GM19463 (cell line): Measurements from ENCODE around the gene RPRD1B.
A peak's percentile ranks its signal among the peaks of the same experiment; 100 is the strongest.

Experiments
- ATAC-seq: cut with Tn5 transposase; IDR thresholded peaks from one replicate; pipeline ENCODE4 v1.9.1; 2021; ENCODE audit warnings: mild to moderate bottlenecking, moderate library complexity; ENCODE audit not compliant: unreplicated experiment

RPRD1B gene, protein sequence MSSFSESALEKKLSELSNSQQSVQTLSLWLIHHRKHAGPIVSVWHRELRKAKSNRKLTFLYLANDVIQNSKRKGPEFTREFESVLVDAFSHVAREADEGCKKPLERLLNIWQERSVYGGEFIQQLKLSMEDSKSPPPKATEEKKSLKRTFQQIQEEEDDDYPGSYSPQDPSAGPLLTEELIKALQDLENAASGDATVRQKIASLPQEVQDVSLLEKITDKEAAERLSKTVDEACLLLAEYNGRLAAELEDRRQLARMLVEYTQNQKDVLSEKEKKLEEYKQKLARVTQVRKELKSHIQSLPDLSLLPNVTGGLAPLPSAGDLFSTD

DNA sequence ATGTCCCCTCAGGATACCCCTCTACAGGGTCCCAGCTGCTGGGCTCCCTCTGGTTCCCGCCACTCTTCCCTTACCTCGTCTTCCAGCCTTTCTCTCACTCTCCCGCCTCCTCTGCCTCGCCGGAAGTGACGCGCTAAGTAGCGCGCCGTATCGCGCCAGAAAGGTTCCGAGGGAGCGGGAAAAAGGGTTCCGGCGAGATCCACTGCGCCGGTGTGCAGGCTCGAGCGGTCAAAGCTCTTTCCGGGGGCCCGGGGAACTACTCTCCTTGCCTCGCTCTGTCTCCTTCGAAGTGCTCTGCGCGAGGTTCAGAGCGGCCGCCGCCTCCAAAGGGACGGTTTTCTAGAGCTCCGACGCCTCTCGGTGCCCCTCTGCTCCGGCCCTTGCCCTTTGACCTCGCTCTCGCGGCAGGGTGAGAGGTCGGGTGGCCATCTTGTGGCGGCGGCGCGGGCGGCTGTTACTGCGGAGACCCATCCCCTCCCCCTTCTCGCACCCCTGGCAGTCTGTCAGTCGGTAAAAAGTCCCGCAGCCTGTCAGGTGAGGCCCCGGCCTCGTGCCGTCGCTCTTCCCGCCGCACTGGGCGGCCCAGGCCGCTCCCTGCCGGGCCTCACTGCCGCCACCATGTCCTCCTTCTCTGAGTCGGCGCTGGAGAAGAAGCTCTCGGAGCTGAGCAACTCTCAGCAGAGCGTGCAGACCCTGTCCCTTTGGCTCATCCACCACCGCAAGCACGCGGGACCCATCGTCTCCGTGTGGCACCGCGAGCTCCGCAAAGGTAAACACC lies at the start of gene RPRD1B, which contains the start of gene TTI1:
TSS of gene RPRD1B (plus strand) at position 417 of the 778 bp plus-strand sequence. CDS start at position 619, 202 bp downstream.
TSS of gene TTI1 (minus strand) at position 127 of the 778 bp plus-strand sequence. CDS start 19,640 bp downstream, outside the sequence.
- ATAC-seq, result peak; percentile 80

DNA sequence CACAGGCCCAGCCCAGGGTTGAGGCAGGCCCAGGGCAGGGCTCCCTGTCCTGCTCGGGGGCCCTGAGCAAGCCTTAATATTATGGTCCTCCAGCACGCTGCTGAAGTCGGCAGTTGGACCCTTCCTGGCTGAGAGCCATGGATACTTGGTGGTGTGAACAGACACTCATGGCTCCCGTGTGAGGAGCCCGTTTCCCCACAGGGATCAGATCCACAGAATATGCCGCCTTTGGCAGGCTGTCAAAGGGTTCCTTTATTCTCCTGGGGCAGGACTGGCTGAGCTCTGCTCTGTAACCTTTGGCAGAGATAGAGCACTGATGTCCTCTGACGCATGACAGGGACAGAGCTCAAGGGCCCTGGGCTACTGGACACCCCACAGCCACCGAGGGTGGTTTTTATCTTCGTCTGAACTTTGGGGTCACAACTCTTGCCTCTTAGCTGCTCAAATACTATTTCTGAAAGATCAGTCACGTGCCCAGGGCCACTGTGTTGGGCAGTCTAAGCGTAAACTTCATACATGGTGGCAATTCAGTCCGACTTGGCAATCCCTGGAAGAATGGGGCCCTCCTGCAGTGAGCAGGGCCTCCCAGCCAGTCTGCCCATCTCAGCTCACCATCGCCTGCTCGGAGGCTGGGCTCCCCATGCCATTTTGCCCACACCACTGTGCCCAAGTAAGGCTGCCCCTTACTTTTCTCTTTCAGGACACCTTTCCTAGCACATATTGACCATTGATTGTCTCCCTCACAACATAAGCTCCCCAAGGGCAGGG lies 49.3 kb upstream of the RPRD1B start:
- no peak for ATAC-seq

DNA sequence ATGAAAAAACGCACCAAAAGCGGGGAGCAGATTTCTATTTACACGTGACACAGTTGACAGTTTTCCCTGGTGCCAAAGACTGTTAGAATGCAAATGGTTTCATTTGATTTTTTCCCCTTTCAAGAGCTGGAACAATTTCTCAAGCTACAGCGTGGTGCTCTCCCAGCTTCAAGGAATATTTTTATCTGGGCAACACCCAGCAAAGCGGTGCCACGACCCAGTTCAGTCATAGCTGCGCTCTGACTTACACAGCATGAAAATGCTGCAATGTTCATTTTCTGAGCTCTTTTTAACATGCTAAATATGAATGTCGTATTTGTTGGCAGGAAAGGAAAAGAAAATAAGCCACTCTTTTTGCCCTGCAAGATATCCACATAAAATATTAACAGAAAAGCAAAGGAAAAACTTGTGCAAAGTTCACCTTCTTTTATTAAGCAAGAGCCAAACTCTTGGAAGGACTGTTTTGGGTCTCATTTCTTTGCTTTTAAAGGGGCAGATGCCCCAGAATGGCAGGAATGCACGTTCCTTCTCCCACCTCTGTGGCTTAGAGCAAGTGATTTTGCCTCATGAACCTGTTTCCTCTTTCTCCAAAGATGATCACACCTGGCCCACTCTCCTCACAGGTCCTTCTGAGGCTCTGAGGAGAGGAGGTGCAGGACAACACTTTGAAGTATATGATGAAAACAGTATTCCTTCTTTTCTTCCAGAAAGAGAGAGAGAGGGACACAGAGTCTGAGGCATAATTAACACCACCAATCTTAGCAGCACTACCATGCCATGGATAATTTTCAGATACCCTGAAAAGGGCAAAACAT lies 47.3 kb upstream of the RPRD1B start:
- ATAC-seq, result no peak

- ATAC-seq, result no peak
Measured at GRCh38 chr20:37986873-37987601, 46.5 kb upstream of the RPRD1B start.

GRCh38 chr20:37987602-37988290 lies 45.8 kb upstream of the RPRD1B start:
- no peak for ATAC-seq

DNA sequence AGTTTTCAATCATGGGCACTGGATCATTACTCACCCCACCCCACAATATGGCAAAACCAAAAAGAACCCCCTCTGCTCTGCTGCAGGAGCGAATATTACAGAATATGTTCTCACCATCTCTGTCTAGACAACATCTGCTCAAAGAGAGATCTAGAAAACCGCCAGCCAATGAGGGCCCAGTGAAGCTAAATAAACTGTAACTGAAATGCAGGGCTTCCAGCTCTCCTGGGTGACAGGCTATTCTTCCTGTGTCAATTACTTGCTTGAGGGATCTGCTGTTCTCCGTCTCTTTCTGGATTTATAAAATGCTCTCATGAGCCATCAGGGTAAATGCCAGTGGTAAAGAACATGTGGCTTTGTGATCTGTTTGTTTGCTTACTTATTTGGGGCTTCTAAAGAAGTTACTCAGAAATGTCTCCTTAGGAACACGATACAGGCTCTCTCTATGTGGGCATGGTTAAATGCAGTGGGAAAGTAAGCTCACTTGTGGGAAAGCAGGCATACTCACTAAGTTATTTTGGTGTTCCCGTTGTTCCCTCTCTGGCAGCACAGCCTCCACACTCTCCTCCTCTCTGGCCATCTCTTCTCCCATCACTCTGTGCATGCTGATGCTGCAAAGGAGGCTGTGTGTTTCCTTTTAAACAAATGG lies 45.1 kb upstream of the RPRD1B start:
- ATAC-seq, result no peak

DNA sequence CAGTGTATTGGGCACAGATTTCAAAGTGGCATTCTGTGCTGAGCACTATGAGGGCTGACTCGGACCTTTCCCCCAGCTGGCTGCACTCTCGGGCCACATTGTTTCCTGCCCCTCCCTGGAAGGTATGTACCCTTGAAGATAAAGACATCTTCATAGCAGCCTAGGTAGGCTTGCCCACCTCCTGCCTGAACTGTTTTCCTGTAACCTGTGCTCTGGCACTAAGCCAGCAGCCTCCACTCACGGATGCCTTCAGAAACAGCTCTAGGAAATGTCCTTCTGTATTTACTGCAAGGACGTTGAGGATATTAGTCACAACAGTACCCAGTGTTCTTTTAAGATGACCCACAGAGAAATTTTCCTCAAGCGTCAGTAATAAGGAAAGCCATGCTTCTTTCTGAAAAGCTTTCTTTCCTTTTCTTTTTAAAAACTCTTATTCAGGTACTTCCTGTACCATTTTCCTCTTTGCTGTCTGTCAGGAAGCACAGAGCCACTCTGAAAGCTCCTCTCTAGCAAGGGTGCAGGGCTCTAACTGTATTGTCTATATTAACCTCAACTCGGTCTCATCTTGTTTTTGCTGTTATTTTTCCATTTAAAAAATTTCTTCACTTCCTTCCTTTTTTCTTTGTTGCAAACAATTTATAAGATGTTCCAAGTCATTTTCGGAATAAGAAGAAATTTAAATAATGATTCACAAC lies 43.8 kb upstream of the RPRD1B start:
- ATAC-seq, result no peak

DNA sequence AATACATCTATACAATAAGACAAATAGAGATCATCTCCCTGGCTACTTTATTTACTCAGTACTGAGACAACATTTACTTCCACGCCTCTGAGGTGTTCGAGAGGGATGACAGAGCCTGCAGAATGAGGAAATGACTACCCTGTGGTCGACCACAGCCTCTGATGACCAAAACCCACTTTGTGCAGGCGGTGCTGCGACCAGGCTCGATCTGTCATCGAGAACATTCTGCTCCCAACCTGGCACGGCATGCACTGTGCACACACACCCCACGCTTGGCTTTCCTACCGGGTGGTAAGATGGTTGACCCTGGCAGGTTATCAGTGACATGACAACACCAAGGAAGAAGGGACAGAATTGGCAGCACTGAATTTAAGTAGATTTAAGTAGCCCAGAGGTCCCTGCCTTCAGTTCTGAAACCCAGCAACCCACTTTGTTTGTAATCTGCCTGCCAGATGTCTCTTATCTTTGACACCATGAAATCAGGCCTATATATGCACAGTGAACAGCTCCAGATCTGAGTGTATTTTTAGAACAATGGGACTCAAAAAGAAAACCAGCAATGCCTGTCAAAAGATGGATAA lies 42.9 kb upstream of the RPRD1B start:
- peak; percentile 95 for ATAC-seq

DNA sequence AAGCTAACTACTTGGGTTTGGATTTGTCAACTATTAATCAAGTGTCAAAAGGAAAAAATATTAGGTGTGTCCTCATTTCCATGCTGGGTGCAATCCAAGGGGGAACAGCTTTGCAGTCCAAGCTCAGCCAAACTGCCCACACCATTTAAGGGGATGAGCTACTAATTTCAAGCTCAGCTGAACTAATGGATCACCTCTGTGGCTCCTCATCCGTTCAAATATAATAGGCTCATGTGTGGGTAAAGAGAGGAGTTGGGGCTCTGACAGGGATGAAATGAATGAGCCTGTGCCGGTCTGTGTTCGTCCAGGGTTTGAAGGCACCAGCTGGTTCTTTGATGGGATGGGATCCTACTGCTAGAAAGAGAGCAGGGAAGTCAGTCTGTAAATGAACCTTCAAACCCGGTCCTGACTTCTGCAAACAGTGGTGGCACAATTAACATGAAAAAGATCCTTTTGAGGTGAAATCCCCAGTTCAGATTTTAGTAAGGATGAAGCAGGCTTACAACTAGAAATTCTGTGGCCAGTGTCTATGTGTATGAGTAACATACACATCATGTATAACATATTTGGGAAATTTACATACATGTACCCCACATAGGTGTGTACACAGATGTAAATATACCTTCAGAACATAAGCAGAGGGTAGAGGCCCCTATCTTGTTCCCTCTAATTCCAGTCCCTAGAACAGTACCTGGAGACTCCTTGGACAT lies 42.2 kb upstream of the RPRD1B start:
- no peak for ATAC-seq

DNA sequence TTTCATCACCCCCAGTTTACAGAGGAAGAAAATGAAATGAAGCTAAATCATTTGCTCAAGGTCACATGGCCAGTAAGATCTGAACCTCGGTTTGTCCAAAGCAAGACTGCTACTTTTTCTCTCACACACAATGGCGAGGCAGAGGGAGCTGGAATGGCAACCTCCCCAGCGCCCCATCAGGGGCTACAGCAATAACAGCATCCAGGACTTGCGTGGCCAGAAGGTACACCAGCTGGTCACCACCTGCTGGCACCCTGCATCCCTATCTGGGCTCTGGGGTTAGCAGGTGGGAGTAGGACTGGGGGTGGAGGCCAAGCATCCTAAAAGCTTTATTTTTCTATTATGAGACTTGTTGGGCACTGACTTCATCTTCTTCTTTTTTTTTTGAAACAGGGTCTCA lies 41.6 kb upstream of the RPRD1B start:
- no peak for ATAC-seq

- ATAC-seq, result no peak
Measured at GRCh38 chr20:37992802-37993409, 40.6 kb upstream of the RPRD1B start.

DNA sequence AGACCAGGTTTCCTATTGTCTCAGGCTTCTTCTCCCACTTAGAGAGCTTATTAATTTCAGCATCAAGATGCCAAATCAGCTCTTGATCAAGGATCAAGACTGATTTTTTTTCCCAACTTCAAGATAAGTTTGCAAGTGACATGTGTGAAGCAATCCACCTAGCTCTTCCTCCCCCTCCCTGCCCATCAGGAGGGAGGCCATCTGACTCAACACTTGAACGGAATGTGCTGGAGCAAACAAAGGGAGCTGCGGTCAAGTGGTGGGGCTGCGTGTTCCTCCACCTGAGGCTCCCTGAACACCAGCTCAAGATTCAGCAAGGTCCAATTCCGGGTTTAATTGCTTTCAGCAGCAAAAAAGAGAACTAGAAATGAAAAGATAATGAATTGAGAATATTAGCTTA lies 39.0 kb upstream of the RPRD1B start:
- no peak for ATAC-seq

DNA sequence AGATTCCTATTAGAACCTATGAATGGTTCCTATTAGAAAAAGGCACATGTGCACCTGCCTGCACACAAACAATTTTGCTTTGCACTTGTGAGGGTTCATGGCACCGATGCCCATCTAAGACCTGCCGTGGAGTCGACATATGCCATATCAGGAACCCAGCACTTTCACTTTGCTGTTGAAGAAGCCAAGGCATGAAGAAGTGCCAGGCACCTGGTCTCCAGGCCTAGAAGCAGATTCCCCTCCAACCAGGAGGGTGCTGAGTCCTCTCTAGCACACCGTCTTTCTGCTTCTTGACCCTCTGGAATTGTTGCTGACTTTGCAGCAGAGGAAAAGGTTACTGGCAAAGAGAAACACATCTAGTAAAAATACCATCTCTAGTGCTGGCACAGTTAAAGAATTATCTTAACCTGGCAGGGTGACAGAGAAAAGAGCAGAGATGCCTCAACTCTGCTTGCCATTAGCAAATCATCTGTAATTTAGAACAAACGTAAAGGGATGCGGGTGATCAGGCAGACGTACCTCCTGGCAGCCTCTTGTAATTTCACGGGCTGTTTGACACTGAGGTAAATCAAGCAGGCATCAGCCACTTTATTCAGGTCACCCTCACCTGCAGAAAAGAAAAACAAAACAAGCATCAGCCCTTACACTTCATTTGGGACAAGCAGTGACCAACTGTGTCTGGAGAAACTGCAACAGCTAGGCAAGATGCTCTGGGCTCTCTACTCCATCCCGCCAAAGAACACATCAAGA lies 37.5 kb upstream of the RPRD1B start:
- no peak for ATAC-seq

- ATAC-seq, result no peak
Measured at GRCh38 chr20:37997516-37997915, 36.0 kb upstream of the RPRD1B start.

DNA sequence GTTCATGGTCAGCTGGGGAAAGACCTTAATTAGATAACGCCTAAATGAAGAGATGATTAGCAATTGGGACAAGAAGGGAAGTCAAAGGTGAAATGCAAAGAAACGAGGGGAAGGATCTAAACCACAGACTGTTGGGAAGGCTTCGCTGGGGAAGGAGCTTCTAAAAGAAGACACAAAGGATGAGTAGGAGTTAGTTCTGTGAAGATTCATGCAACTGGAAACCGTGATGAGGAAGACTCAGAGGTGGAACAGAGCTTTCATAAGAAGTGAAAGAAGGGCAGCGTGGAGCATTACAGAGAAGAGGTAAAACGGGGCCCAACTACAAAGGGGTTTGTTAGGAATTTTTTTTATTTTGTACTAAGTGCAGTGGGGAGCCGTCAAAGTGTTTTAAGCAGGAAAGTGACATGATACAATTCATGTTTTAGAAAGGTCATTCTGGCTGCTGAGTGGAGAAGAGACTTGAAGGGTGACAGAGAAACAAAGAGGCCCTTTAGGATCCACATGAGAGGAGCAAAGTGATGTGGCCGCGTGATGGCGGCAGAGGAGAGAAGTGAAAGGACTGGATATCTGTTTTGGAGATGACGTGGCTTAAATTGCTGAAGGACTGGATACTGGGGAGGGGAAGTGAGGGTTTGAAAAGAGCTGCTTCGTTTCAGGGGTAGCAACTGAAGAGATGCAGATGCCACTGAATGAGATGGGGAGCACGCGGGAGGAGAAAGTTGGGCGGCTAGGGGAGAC lies 33.9 kb upstream of the RPRD1B start:
- ATAC-seq, result no peak
